Prostate gland (tissue), 2 donors: ENCODE data around the gene CNTNAP2. TPM values are rescaled to one million over a fixed set of nuclear protein-coding genes. Genes with fewer than 3 reads are reported as not detected.

Experiments used
- DNase-seq: peaks from one replicate; pipeline ENCODE4 v3.0.0-alpha.2; 2019; ENCODE audit warnings: low spot score
- H3K27ac ChIP-seq, 2 donors: fragments of 200-600 bp; sonication (generic); 2 replicates each; pipeline ENCODE4 v1.5.1; 2017 to 2019
- H3K27me3 ChIP-seq: fragments of 200-600 bp; sonication (generic); replicated peaks from 2 replicates; pipeline ENCODE4 v1.5.1; 2019; ENCODE audit not compliant: insufficient read depth
- H3K36me3 ChIP-seq, 2 donors: fragments of 200-600 bp; sonication (generic); 1 replicate in 1 of 2; 2 replicates in 1 of 2; pipeline versions ENCODE4 v1.5.1 to v1.8.1; 2017 to 2019
- H3K4me1 ChIP-seq: fragments of 200-600 bp; sonication (generic); replicated peaks from 2 replicates; pipeline ENCODE4 v1.5.1; 2019
- H3K4me3 ChIP-seq, 2 donors: fragments of 200-600 bp; sonication (generic); 2 replicates each; pipeline ENCODE4 v1.5.1; 2017 to 2019
- H3K9me3 ChIP-seq: fragments of 200-600 bp; sonication (generic); 2 replicates; pipeline ENCODE4 v1.5.1; 2017
- POLR2A ChIP-seq: fragments of 450-650 bp; IDR thresholded peaks from one replicate; pipeline ENCODE4 v1.6.1; 2016; ENCODE audit warnings: antibody characterized with exemption, mild to moderate bottlenecking
- POLR2AphosphoS5 ChIP-seq: sonication (generic); formaldehyde crosslinking; IDR thresholded peaks from one replicate; pipeline ENCODE4 v1.6.1; 2017; ENCODE audit warnings: antibody characterized with exemption
- WGBS: methylation state at CpG from one replicate; pipeline ENCODE4 v1.1.5; 2018; 5-methylcytosine and 5-hydroxymethylcytosine counted together
- intact Hi-C: fragments of 100-400 bp; cut with DNase I; formaldehyde crosslinking; loops from one replicate; pipeline ENCODE4 v1.14.2; 2022
- total RNA-seq, 2 donors: library from RNA; depleted of rRNA; stranded (reverse); fragments of >200 nt; gene quantifications; one replicate each; pipeline ENCODE4 v1.1.0, GENCODE V29; 2016
- TF ChIP-seq, protein P1 (sequence below), 4 experiments: fragments of 200-600 bp in 2 of 4; fragments of 450-650 bp in 2 of 4; sonication (generic) in 2 of 4; IDR thresholded peaks; 1 replicate in 3 of 4; 2 replicates in 1 of 4; pipeline ENCODE4 v1.5.1; 2016 to 2019; ENCODE audit warnings: antibody characterized with exemption in 4 of 4, mild to moderate bottlenecking in 2 of 4, moderate library complexity in 2 of 4

Gene CNTNAP2
- total RNA-seq, 2 donors from 2014 or later: 10.6 to 43.7 TPM

- intact Hi-C loops: no loop called here
- WGBS: 81% methylated on average over 6 of the region's 6 CpGs
- H3K36me3 ChIP-seq: no peaks in the 10 kb centered on the region
- TF ChIP-seq POLR2A: no peak
- TF ChIP-seq, protein P1, sequence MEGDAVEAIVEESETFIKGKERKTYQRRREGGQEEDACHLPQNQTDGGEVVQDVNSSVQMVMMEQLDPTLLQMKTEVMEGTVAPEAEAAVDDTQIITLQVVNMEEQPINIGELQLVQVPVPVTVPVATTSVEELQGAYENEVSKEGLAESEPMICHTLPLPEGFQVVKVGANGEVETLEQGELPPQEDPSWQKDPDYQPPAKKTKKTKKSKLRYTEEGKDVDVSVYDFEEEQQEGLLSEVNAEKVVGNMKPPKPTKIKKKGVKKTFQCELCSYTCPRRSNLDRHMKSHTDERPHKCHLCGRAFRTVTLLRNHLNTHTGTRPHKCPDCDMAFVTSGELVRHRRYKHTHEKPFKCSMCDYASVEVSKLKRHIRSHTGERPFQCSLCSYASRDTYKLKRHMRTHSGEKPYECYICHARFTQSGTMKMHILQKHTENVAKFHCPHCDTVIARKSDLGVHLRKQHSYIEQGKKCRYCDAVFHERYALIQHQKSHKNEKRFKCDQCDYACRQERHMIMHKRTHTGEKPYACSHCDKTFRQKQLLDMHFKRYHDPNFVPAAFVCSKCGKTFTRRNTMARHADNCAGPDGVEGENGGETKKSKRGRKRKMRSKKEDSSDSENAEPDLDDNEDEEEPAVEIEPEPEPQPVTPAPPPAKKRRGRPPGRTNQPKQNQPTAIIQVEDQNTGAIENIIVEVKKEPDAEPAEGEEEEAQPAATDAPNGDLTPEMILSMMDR (IDR thresholded peaks at IDR 0.05): peak in 1 of 4 experiments; percentile 4
- no peaks in the 10 kb centered on the region for H3K4me1 ChIP-seq
- no peak overlapping the region for H3K4me3 ChIP-seq
- DNase-seq: no peak
- no peaks in the 10 kb centered on the region for H3K27me3 ChIP-seq
- no peaks in the 10 kb centered on the region for H3K9me3 ChIP-seq
- no peak overlapping the region for H3K27ac ChIP-seq
These were observed 1430.8 kb downstream of the CNTNAP2 start for GRCh38 chr7:147547252-147547897.

DNA sequence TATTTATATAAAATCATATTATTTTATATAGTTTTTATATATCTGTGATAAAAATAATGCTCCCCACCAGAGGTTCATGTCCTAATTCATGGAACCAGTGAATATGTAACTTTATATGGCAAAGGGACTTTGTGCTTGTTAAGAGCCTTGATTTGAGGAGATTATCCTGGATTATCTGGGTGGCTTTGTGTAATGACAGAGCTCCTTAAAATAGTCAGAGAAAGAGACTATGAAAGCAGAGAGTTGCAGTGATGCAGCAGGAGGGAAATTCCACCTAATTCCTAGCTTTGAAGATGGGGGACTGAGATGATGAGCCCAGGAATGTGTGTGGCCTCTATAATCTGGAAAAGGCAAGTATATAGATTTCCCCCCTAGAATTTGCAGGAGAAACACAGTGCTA, 1439.7 kb downstream of the CNTNAP2 start:
- no peaks in the 10 kb centered on the region for H3K36me3 ChIP-seq
- DNase-seq: no peak
- no peaks in the 10 kb centered on the region for H3K4me1 ChIP-seq
- no peak overlapping the region for H3K4me3 ChIP-seq
- no peak for TF ChIP-seq POLR2A
- TF ChIP-seq POLR2AphosphoS5: no peak
- TF ChIP-seq, protein P1 (IDR thresholded peaks at IDR 0.05): no peak
- H3K9me3 ChIP-seq: no peaks in the 10 kb centered on the region
- no peak overlapping the region for H3K27ac ChIP-seq
- H3K27me3 ChIP-seq: no peaks in the 10 kb centered on the region
- intact Hi-C loops: no loop called here

DNA sequence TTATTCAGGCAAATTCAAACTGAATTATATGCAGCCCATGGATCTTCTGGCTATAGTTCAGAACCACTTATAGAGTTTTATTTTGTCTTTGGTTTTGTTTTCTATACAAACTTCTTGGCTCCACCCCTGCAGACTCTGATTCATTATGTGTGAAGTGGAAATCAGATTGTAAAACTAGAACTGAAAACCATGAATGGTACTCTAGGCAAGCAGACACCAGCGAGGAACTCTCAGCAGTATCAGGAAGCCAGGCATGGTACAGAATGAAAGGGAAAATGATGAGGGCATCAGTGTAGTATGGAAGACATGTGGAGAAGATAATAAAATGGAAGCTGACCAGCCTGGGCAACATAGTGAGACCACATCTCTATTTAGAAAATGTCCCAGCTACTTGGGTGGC, 1447.1 kb downstream of the CNTNAP2 start:
- no peak for TF ChIP-seq POLR2AphosphoS5
- 100% methylated on average over 1 of the region's 1 CpG for WGBS
- no peaks in the 10 kb centered on the region for H3K9me3 ChIP-seq

GRCh38 chr7:147564786-147565476, 1448.3 kb downstream of the CNTNAP2 start:
- H3K4me1 ChIP-seq: no peaks in the 10 kb centered on the region
- H3K27me3 ChIP-seq: no peaks in the 10 kb centered on the region
- H3K9me3 ChIP-seq: no peaks in the 10 kb centered on the region
- TF ChIP-seq, protein P1 (IDR thresholded peaks at IDR 0.05): no peak
- intact Hi-C loops: no loop called here
- H3K36me3 ChIP-seq: no peaks in the 10 kb centered on the region
- DNase-seq: no peak
- 90% methylated on average over 4 of the region's 4 CpGs for WGBS
- H3K4me3 ChIP-seq: no peak overlapping the region
- H3K27ac ChIP-seq: no peak overlapping the region

More for the DNA sequence above, 1447.1 kb downstream of the CNTNAP2 start:
- intact Hi-C loops: no loop called here
- DNase-seq: no peak
- Histone ChIP-seq H3K27me3 (no peaks in the 10 kb centered on the region), H3K4me3 (no peak overlapping the region), H3K36me3 (no peaks in the 10 kb centered on the region), H3K27ac (no peak overlapping the region), H3K4me1 (no peaks in the 10 kb centered on the region)

DNA sequence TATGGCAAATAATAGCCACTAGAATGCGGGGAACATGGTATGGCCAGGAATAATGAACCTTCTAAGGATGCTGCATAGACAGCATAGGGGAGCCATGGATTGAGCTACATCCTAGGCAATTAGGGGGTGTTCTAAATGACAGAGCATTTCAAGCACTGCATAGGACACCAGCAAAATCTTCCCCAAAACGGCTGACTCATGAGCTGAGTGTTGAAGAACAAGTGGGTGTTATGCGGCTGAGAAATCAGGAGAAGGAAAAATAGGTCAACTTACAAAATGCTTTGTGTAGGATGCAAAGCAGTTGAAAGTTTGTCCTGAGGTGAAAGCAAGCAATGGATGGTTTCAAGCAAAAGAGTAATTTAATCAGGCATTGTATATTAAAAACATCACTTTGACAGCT, 1450.4 kb downstream of the CNTNAP2 start:
- intact Hi-C loops: no loop called here
- H3K4me3 ChIP-seq: no peak overlapping the region
- no peaks in the 10 kb centered on the region for H3K4me1 ChIP-seq
- no peak for TF ChIP-seq POLR2AphosphoS5
- TF ChIP-seq POLR2A: no peak
- no peak overlapping the region for H3K27ac ChIP-seq
- DNase-seq: no peak
- H3K27me3 ChIP-seq: no peaks in the 10 kb centered on the region
- 82% methylated on average over 3 of the region's 3 CpGs for WGBS
- no peaks in the 10 kb centered on the region for H3K9me3 ChIP-seq
- H3K36me3 ChIP-seq: no peaks in the 10 kb centered on the region
